ENCODE results near the gene PLA2G6.

PLA2G6 gene

GRCh38 chr22:38181453-38182200 is at the start of gene PLA2G6:
TSS of gene PLA2G6 (minus strand) at chr22:38181830. CDS start at chr22:38169426, 12,404 bp downstream.
- DNase-seq, result peak; percentile 95 to 99

- no peak for DNase-seq
Observed at GRCh38 chr22:38230916-38231315, 49.3 kb upstream of the PLA2G6 start.

GRCh38 chr22:38230108-38230825 is 48.6 kb upstream of the PLA2G6 start:
- DNase-seq, result peak in 1 of 2 experiments; percentile 24

GRCh38 chr22:38228873-38229740 is 47.5 kb upstream of the PLA2G6 start:
- no peak for DNase-seq

- DNase-seq, result no peak
Observed at GRCh38 chr22:38228326-38228872, 46.8 kb upstream of the PLA2G6 start.

GRCh38 chr22:38226853-38227649 is 45.4 kb upstream of the PLA2G6 start:
- DNase-seq, result no peak

- no peak for DNase-seq
Observed at GRCh38 chr22:38223289-38223960, 41.8 kb upstream of the PLA2G6 start.

GRCh38 chr22:38222797-38223119 is 41.1 kb upstream of the PLA2G6 start:
- no peak for DNase-seq

GRCh38 chr22:38221908-38222796 is 40.5 kb upstream of the PLA2G6 start:
- DNase-seq, result no peak

- no peak for DNase-seq
Observed at GRCh38 chr22:38221407-38221806, 39.8 kb upstream of the PLA2G6 start.

- no peak for DNase-seq
Observed at GRCh38 chr22:38220653-38221386, 39.2 kb upstream of the PLA2G6 start.

- DNase-seq, result peak; percentile 84 to 89
Observed at GRCh38 chr22:38220163-38220562, 38.5 kb upstream of the PLA2G6 start.

GRCh38 chr22:38219632-38220031 is 38.0 kb upstream of the PLA2G6 start:
- DNase-seq, result peak; percentile 87 to 93

GRCh38 chr22:38218661-38219622 is 37.3 kb upstream of the PLA2G6 start:
- no peak for DNase-seq

GRCh38 chr22:38215156-38216038 is 33.8 kb upstream of the PLA2G6 start:
- DNase-seq, result no peak

GRCh38 chr22:38214302-38215056 is 32.8 kb upstream of the PLA2G6 start:
- peak in 1 of 2 experiments; percentile 41 for DNase-seq

GRCh38 chr22:38213990-38214301 is 32.3 kb upstream of the PLA2G6 start:
- no peak for DNase-seq

Data from NCI-H524 (cell line).